GM19467 (cell line): Measurements from ENCODE around the gene MAP4K3.
"Not testable (repeated sequence)": the region's sequence is repeated elsewhere in the genome, so short reads cannot be mapped to it uniquely, and the experiment has no call there.

Source experiments
- ATAC-seq: cut with Tn5 transposase; IDR thresholded peaks from one replicate; pipeline ENCODE4 v1.9.1; 2021; ENCODE audit warnings: mild to moderate bottlenecking, moderate library complexity; ENCODE audit not compliant: unreplicated experiment

Gene MAP4K3

GRCh38 chr2:39411181-39411944 is 25.7 kb downstream of the MAP4K3 start:
- no peak for ATAC-seq

DNA sequence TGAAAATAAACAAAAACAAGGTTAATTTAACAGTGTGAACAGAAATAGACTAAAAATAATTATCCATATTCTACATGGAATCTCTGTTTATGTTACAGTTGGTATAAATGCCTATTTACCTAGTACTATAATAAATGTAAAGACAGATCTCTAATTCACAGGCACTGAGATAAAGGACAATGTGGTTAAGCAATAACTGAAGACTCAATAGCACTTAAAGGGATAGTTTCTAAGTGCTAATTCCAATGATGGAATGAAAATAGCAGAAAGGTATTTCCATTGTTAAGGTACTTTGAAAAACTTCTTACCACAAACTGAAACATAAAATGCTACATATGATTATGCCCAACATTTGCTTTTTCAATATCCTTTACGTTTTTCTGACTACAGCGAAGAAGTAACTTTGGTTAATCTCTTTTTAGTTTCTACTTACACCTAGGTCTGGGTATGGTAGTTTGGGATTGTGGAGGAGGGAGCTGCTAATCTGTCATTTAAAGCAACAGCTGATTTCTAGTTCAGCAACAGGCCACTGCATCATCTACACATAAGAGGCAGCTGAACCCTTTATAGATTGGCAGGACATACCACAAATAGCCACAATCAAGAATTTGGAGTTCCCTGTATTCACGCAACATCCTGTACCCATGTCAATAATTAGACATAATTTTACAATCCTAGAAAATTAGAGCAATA is 27.2 kb downstream of the MAP4K3 start:
- ATAC-seq = no peak

- ATAC-seq = peak; percentile 57
Measured at GRCh38 chr2:39408351-39409136, 28.5 kb downstream of the MAP4K3 start.

DNA sequence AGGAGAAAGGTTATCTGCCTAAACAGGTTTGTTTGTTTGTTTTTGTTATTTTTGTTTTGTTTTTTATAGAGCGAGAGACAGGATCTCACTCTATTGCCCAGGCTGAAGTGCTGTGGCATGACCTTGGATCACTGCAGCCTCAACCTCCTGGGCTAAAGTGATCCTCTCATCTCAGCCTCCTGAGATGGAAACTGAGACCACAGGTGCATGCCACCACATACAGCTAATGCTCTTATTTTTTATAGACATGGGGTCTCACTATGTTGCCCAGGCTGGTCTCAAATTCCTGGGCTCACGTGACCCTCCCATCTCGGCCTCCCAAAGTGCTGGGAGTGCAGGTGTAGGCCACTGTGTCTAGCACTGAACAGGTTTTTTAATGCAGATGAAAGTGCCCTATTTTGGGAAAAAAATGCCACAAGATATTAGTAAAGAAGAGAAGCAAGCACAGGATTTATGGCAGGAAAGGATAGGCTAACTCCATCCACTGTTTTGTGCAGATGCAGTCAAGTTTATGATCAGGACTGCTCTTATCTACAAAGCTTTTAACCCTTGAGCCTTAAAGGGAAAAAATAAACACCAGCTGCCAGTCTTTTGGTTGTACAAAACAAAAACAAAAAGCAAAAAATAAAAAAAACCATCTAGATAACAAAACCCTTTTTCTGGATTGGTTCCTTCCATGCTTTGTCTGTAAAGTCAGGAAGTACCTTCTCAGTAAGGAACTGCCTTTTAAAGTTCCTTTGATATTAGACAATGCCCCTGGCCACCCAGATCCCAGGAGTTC is 29.4 kb downstream of the MAP4K3 start:
- ATAC-seq = no peak

GRCh38 chr2:39405364-39405763 is 31.7 kb downstream of the MAP4K3 start:
- ATAC-seq = no peak

DNA sequence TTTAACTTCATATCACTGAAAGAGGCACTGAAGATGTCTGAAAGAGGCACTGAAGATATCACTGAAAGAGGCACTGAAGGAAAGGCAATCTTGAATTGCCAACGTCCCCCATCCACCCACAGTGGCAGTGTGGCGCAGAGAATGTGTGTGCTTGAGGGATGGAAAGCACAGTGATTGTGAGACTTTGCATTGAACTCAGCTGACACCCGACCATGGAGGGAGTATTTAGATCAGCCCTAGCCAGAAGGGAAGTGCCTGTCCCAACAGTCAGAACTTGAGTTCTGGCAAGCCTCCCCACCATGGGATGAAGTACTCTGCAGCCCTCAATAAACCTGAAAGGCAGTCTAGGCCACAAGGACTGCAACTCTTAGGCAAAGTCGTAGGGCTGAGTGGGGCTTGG is 33.8 kb downstream of the MAP4K3 start:
- ATAC-seq = no peak

- ATAC-seq = no peak
Measured at GRCh38 chr2:39401319-39401718, 35.8 kb downstream of the MAP4K3 start.

- no peak for ATAC-seq
Measured at GRCh38 chr2:39399570-39399969, 37.5 kb downstream of the MAP4K3 start.

DNA sequence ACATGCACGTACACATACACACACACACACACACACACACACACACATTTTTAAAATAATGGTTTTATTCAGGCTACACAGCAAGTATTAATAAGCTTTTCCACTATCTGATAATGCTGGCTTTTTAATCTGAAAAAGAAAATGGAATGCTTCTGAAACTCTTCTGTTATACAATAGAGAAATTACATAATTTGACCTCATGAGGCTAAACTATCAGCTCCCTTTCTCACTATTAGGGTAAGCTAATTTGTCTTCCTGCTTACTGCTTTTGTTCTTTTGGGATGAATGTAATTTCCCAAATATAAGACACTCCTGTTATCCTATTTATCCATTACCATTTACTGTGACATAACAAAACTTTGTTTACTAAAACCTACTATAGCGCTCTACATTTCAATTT is 41.8 kb downstream of the MAP4K3 start:
- no peak for ATAC-seq

DNA sequence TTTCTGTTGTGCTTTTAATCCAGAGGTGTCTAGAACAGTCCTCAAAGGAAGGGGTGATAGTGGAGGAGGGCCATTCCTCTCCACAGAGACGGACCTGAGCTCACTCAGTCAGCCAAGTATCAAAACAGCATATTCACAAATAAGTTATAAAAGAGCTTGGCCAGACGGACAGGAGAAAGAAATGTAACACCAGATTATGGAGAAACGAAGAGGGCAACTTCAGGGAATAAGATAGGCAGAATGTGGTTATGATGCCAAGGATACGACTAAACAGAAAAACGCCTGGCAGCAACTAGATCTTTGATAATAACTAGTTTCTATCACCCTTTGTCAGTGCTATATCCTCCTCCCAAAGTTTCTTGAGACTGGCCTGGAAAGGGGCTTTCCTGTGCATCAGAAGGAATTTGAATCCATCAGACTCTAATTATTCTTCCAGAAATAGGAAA is 42.5 kb downstream of the MAP4K3 start:
- no peak for ATAC-seq

DNA sequence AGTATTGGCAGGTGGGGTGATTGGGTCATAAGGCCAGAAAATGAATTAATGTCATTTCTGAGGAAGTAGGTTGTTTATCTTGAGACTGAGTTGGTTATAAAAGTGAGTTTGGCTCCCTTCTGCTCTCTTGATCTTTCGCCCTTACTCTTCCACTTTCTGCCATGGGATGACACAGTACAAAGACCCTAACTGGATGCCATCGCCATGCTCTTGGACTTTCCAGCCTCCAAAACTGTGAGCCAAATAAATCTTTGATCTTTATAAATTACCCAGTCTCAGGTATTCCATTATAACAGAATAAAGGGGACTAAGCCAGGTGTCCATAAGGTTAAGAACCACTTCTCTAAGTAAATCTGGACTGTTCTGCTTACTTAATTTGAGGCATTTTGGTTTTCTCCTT is 44.4 kb downstream of the MAP4K3 start:
- ATAC-seq = no peak

GRCh38 chr2:39390216-39390615 is 46.9 kb downstream of the MAP4K3 start:
- ATAC-seq = no peak

DNA sequence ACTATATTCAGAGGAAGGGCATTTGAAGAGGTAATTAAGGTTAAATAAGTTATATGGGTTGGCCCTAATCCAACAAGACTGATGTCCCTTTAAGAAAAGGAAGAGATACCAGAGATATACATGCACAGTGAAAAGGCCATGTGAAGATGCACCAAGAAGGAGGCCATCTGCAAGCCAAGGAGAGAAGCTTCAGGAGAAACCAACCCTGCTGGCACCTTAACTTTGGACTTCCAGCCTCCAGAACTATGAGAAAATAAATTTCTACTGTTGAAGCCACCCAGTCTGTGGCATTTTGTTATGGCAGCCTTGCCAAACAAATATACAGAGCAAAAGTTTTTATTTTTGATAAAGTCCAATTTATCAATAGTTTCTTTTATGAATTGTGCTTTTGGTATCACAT is 51.0 kb downstream of the MAP4K3 start:
- no peak for ATAC-seq

DNA sequence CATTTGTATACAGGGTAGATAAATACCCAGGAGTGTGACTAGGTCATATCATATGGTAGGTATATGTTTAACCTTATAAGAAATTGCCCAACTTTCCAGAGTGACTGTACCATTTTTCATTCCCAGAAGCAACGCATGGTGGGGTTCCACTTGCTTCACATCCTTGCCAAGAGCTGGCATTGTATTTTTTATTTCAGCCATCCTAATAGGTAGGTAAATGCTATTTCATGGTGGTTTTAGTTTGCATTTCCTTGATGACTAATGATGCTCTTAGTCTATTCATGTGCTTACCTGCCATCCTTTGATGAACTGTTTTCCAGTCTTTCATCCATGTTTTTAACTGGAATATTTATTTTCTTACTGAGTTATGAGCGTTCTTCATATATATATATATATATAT is 51.9 kb downstream of the MAP4K3 start:
- ATAC-seq = no peak

DNA sequence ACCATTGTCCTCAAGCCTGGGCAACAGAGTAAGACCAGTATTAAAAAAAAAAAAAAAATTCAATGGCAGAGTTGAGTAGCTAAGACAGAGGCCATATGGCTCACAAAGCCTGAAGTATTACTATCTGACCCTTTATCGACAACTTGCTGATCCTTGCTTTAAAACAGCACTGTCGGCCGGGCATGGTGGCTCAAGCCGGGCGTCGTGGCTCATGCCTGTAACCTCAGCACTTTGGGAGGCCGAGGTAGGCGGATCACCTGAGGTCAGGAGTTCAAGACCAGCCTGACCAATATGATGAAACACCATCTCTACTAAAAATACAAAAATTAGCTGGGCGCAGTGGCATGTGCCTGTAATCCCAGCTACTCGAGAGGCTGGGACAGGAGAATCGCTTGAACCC is 53.0 kb downstream of the MAP4K3 start:
- not testable (repeated sequence) for ATAC-seq

GRCh38 chr2:39383146-39383545 is 53.9 kb downstream of the MAP4K3 start:
- no peak for ATAC-seq

DNA sequence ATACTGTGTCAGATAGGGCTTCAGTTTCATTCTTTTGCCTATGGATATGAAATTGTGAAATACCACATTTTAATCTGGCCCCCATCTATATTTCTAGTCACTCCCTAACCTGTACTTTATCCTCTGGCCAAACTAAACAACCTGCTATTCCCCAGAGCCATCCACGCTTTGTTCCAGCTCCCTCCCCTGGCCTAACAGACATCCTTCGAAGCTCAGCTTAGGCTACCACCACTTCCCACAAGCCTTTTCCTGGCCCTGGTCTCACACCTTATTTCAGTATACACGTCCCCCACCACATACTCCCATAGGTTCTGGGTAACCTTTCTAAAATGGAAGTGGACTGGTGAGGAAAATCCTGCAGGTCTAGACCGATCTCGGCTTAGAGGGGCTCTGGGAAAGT is 55.4 kb downstream of the MAP4K3 start:
- ATAC-seq = no peak

GRCh38 chr2:39380525-39381150 is 56.4 kb downstream of the MAP4K3 start:
- no peak for ATAC-seq

DNA sequence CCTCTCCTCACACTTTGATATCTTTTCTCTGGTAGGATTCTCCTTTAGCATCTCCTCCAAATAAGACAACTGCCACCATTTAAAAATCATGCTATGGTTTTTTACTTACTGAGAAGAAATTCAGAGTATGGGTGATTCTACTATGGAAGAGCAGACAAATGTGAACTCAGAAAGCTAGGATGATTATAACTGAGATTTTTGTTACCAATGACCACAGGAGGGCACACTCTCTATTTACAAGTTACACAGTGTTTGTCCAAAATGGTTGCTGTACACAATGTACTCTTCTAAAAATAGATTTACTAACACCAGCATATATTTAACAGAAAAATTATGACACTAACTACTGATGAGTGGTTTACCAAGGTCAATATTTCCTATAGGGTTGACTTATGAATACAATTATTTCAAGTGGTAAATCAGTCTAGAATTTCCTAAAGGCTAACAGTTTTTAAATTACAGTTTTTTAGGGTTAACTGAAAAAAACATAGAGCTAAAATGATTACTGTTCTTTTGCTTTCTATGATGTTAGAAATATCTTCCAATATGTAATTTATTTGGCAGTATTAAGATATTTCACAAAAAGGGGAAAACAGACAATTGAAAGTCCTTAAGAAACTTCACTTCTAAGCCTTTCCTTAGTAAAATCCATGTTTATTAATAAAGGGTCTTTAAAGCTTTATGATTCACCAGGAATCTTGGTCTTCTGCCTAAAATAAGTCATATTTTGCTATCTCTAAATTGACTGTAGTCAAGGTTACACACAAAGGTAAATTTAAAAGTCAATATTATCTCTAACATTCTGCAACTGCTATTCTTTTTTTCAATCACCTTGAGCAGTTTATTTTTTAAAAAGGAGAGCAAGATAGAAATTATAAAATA is 57.2 kb downstream of the MAP4K3 start:
- ATAC-seq = peak; percentile 70
